Measurements from ENCODE around the gene BTLA. TPM values are rescaled to one million over a fixed set of nuclear protein-coding genes. Genes with fewer than 3 reads are reported as not detected.

BTLA gene
- total and polyA plus RNA-seq, 2 of the 13 experiments (the other 11 are each of a cell fraction or from before 2014, with no cell fraction given), result not detected

DNA sequence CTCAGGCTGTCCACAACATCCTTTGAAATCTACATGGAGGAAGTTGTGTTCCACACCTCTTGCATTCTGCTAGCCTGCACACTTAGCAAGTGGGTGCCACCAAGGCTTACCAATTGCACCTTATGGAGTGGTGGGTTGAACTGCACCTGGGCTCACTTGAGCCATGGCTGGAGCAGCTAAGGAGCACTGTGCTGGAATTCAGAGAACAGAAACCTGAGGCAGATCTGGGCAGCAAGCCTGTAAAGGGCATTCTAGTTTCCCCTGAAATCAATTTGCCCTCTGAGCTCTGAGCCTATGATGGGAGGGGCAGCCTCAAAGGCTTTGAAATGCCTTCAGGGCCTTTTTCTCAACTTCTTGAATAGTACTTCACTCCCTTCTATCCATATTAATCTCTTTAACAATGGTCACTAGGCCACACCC is 18.0 kb downstream of the BTLA start (continued):
- TF ChIP-seq, protein P1, sequence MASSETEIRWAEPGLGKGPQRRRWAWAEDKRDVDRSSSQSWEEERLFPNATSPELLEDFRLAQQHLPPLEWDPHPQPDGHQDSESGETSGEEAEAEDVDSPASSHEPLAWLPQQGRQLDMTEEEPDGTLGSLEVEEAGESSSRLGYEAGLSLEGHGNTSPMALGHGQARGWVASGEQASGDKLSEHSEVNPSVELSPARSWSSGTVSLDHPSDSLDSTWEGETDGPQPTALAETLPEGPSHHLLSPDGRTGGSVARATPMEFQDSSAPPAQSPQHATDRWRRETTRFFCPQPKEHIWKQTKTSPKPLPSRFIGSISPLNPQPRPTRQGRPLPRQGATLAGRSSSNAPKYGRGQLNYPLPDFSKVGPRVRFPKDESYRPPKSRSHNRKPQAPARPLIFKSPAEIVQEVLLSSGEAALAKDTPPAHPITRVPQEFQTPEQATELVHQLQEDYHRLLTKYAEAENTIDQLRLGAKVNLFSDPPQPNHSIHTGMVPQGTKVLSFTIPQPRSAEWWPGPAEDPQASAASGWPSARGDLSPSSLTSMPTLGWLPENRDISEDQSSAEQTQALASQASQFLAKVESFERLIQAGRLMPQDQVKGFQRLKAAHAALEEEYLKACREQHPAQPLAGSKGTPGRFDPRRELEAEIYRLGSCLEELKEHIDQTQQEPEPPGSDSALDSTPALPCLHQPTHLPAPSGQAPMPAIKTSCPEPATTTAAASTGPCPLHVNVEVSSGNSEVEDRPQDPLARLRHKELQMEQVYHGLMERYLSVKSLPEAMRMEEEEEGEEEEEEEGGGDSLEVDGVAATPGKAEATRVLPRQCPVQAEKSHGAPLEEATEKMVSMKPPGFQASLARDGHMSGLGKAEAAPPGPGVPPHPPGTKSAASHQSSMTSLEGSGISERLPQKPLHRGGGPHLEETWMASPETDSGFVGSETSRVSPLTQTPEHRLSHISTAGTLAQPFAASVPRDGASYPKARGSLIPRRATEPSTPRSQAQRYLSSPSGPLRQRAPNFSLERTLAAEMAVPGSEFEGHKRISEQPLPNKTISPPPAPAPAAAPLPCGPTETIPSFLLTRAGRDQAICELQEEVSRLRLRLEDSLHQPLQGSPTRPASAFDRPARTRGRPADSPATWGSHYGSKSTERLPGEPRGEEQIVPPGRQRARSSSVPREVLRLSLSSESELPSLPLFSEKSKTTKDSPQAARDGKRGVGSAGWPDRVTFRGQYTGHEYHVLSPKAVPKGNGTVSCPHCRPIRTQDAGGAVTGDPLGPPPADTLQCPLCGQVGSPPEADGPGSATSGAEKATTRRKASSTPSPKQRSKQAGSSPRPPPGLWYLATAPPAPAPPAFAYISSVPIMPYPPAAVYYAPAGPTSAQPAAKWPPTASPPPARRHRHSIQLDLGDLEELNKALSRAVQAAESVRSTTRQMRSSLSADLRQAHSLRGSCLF (CRISPR knock-in tag; IDR thresholded peaks at IDR 0.05; ENCODE audit: borderline replicate concordance), result no peak
- TF ChIP-seq KDM5B (CRISPR knock-in tag; IDR thresholded peaks at IDR 0.05; ENCODE audit: borderline replicate concordance) (no peak), CBX1 (IDR thresholded peaks at IDR 0.05; ENCODE audit: low read depth) (no peak), IRF2 (CRISPR knock-in tag; IDR thresholded peaks at IDR 0.05) (no peak), ZNF34 (CRISPR knock-in tag; IDR thresholded peaks at IDR 0.05; ENCODE audit: borderline replicate concordance) (no peak), ISX (CRISPR knock-in tag; conservative IDR thresholded peaks at IDR 0.05) (no peak), SOX5 (CRISPR knock-in tag; IDR thresholded peaks at IDR 0.05; ENCODE audit: borderline replicate concordance) (no peak), ZNF468 (CRISPR knock-in tag; IDR thresholded peaks at IDR 0.05) (no peak), NFYC (CRISPR knock-in tag; IDR thresholded peaks at IDR 0.05) (no peak), HOXA5 (CRISPR knock-in tag; IDR thresholded peaks at IDR 0.05) (no peak)
- TF ChIP-seq, protein P2, sequence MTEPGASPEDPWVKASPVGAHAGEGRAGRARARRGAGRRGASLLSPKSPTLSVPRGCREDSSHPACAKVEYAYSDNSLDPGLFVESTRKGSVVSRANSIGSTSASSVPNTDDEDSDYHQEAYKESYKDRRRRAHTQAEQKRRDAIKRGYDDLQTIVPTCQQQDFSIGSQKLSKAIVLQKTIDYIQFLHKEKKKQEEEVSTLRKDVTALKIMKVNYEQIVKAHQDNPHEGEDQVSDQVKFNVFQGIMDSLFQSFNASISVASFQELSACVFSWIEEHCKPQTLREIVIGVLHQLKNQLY (CRISPR knock-in tag; IDR thresholded peaks at IDR 0.05), result no peak
- TF ChIP-seq, protein P3, sequence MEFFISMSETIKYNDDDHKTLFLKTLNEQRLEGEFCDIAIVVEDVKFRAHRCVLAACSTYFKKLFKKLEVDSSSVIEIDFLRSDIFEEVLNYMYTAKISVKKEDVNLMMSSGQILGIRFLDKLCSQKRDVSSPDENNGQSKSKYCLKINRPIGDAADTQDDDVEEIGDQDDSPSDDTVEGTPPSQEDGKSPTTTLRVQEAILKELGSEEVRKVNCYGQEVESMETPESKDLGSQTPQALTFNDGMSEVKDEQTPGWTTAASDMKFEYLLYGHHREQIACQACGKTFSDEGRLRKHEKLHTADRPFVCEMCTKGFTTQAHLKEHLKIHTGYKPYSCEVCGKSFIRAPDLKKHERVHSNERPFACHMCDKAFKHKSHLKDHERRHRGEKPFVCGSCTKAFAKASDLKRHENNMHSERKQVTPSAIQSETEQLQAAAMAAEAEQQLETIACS (CRISPR knock-in tag; IDR thresholded peaks at IDR 0.05), result no peak

Measured in HepG2 (cell line).